ENCODE data around the gene CTSK.
A peak's percentile ranks its signal among the peaks of the same experiment; 100 is the strongest.
"Not testable (repeated sequence)": the region's sequence is repeated elsewhere in the genome, so short reads cannot be mapped to it uniquely, and the experiment has no call there.

The CTSK gene

DNA sequence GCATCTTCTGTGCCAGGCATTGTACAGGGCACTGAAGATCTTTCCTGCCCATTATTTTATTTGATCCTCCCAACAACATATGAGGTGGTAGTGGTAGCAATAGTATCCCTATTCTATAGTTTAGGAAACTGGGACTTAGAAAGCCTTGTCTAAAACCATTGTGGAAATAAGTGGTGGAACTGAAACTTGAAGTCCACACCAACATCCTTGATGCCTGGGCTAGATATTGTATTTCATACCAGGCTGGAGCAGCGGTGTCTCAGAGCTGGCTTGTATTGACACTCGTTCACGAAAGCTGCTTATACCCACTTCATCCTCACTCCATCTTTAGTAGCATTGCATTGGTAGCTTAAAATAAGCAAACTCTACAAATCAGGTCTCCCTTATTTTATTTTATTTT lies 32.8 kb downstream of the CTSK start:
- no peak overlapping the region for H3K4me3 ChIP-seq (replicated peaks; ENCODE audit: low read depth, low read length)
- TF ChIP-seq, protein P1, sequence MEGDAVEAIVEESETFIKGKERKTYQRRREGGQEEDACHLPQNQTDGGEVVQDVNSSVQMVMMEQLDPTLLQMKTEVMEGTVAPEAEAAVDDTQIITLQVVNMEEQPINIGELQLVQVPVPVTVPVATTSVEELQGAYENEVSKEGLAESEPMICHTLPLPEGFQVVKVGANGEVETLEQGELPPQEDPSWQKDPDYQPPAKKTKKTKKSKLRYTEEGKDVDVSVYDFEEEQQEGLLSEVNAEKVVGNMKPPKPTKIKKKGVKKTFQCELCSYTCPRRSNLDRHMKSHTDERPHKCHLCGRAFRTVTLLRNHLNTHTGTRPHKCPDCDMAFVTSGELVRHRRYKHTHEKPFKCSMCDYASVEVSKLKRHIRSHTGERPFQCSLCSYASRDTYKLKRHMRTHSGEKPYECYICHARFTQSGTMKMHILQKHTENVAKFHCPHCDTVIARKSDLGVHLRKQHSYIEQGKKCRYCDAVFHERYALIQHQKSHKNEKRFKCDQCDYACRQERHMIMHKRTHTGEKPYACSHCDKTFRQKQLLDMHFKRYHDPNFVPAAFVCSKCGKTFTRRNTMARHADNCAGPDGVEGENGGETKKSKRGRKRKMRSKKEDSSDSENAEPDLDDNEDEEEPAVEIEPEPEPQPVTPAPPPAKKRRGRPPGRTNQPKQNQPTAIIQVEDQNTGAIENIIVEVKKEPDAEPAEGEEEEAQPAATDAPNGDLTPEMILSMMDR (IDR thresholded peaks at IDR 0.05; ENCODE audit: low read depth, low read length, missing control alignments) = no peak
- no peak for DNase-seq (ENCODE audit: extremely low read depth, low read depth)

DNA sequence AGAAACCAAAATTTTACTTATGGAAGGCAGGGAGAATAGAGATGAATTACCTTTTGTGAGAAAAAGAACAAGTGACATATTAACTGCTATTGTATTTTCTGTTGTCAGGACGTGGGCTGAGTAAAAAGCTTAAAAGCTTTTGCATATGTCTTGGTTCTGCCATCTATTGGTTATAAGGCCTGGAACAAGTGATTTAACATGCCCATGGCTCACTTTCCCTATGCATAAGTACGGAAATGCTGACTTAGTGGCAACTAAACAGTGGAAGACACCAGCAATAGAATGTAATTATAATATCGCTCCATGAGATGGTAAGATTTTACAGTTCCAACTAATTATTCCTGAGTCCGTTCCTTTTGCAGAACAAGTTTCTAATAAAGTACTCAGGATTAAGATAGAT lies 35.7 kb downstream of the CTSK start:
- no peak for DNase-seq (ENCODE audit: extremely low read depth, low read depth)
- TF ChIP-seq, protein P1 (IDR thresholded peaks at IDR 0.05; ENCODE audit: low read depth, low read length, missing control alignments) = no peak

DNA sequence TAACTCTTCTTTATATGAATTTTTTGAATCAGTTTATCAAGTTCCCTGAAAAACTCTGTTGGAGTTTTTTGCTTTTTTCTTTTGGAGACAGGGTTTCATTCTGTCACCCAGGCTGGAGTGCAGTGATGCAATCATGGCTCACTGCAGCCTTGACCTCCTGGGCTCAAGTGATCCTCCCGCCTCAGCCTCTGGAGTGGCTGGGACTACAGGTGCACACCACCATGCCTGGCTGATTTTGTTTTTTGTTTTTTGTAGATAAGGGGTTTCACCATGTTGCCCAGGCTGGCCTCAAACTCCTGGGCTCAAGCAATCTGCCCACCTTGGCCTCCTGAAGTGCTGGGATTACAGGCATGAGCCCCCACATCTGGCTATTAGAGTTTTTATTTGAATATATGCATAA lies 40.4 kb downstream of the CTSK start:
- DNase-seq (ENCODE audit: extremely low read depth, low read depth); H3K4me3 ChIP-seq (replicated peaks; ENCODE audit: low read depth, low read length): not testable (repeated sequence)

More for the DNA sequence above, 35.7 kb downstream of the CTSK start:
- H3K4me3 ChIP-seq (replicated peaks; ENCODE audit: low read depth, low read length) = no peak overlapping the region

DNA sequence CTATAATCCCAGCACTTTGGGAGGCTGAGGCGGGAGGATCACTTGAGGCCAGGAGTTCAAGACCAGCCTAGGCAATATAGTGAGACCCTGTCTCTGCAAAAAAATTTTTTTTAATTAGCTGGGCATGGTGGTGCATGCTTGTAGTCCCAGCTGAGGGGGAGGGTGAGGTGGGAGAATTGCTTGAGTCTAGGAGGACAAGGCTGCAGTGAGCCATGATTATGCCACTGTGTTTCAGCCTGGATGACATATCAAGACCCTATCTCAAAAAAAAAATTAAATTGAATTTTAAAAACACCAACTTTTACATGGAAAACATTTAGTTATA lies 42.1 kb downstream of the CTSK start:
- not testable (repeated sequence) for DNase-seq (ENCODE audit: extremely low read depth, low read depth)
- H3K4me3 ChIP-seq (replicated peaks; ENCODE audit: low read depth, low read length) = peak overlapping the region; percentile 2; the same call in 1 of the 2 replicates

DNA sequence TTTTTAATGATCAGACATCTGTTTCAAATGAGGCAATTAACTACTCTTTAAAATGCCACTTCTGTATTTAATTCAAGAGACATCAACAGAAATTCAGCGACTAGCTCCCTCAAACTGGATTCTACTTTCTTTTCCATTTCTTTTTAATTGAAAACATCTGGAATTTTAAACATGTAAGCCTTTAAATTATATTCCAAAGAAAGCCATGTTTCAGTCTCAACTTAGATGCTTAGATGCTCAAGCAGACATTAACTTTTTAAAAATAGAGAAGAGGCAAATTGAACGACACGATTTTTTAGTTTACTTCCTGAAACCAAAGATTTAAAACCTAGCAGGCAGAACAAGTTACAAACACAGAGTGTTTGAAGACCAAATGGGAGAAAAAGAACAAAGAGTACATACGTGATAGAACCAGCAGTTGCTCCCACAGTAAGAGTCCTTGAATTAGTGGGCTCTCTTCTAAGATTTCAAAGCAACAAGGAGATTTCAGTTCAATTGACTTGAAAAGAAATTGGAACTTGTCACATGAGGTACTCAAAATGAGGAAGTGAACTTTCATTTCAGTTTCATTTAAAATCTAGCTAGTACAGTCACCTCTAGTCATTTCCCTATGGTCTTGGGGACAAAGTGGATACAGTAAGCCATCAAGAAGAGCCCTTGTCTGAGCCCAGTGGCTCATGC lies 42.6 kb downstream of the CTSK start, which contains the start of gene CTSS:
CTSS (minus strand) TSS at position 483 of the 681 bp plus-strand sequence. CDS start 1,015 bp downstream, outside the sequence.
- TF ChIP-seq, protein P1 (IDR thresholded peaks at IDR 0.05; ENCODE audit: low read depth, low read length, missing control alignments) = no peak
- peak within 1 kb of the TSS; percentile 2; the same call in 1 of the 2 replicates for H3K4me3 ChIP-seq (replicated peaks; ENCODE audit: low read depth, low read length)
- DNase-seq (ENCODE audit: extremely low read depth, low read depth) = peak; percentile 25

DNA sequence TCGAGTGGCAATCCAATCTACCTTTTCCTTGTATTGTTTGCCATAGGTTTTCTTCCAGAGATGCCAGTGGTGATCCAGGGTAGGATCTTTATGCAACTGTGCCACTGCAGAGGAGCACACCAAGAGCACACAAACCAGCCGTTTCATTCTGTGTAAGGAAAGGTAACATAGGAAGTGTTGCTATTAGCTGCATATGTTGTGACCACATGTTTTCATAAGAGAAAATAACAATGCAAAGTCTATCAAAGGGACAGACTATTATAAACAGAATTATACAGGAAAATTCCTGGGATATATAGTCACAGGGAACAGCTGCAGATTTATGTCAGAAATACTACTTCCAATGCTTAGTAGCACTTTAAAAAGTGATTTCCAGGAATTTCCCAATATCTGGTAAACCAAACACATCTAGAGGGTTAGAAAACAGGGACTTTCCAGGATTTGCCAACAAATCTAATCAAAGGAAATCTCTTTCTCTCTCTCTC lies 43.4 kb downstream of the CTSK start:
- peak; percentile 73 for DNase-seq (ENCODE audit: extremely low read depth, low read depth)
- TF ChIP-seq, protein P1 (IDR thresholded peaks at IDR 0.05; ENCODE audit: low read depth, low read length, missing control alignments) = no peak
- no peak overlapping the region for H3K4me3 ChIP-seq (replicated peaks; ENCODE audit: low read depth, low read length)

DNA sequence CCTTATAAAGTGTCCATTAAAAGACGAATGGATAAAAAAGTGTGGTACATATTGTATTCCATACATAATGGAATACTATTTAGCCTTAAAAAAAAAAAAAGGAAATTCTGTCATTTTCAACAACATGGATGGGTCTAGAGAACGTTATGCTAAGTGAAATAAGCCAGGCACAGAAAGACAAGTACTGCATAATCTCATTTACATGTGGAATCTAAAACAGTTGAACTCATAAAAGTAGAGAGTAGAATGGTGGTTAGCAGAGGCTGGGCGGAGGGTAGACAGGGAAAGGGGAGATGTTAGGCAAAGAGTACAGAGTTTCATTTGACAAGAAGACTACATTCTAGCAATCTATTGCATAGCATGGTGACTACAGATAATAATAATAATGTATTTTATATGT lies 45.0 kb downstream of the CTSK start:
- DNase-seq (ENCODE audit: extremely low read depth, low read depth) = no peak
- TF ChIP-seq, protein P1 (IDR thresholded peaks at IDR 0.05; ENCODE audit: low read depth, low read length, missing control alignments) = no peak
- H3K4me3 ChIP-seq (replicated peaks; ENCODE audit: low read depth, low read length) = no peak overlapping the region

DNA sequence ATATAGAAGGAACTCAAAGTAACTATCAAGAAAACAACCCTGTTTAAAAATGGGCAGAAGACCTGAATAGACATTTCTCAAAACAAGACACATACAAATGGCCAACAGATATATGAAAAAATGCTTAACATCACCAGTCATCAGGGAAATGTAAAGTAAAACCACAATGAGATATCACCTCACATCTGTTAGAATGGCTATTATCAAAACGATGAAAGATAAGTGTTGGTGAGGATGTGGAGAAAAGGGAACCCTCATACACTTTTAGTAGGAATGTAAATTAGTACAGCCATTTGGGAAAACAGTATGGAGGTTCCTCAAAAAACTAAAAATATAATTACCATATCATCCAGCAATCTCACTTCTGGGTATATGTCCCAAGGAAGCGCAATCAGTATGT lies 45.5 kb downstream of the CTSK start:
- DNase-seq (ENCODE audit: extremely low read depth, low read depth) = no peak
- TF ChIP-seq, protein P1 (IDR thresholded peaks at IDR 0.05; ENCODE audit: low read depth, low read length, missing control alignments) = no peak
- no peak overlapping the region for H3K4me3 ChIP-seq (replicated peaks; ENCODE audit: low read depth, low read length)

Data from HFF-Myc (cell line).